ENCODE data around the gene DYNLT2.

Gene DYNLT2, protein sequence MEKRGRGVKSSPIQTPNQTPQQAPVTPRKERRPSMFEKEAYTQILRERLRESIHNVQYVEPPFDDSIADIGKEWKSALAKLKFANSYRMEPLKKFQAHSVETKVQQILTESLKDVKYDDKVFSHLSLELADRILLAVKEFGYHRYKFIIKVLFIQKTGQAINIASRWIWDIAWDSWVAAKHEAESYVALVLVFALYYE

DNA sequence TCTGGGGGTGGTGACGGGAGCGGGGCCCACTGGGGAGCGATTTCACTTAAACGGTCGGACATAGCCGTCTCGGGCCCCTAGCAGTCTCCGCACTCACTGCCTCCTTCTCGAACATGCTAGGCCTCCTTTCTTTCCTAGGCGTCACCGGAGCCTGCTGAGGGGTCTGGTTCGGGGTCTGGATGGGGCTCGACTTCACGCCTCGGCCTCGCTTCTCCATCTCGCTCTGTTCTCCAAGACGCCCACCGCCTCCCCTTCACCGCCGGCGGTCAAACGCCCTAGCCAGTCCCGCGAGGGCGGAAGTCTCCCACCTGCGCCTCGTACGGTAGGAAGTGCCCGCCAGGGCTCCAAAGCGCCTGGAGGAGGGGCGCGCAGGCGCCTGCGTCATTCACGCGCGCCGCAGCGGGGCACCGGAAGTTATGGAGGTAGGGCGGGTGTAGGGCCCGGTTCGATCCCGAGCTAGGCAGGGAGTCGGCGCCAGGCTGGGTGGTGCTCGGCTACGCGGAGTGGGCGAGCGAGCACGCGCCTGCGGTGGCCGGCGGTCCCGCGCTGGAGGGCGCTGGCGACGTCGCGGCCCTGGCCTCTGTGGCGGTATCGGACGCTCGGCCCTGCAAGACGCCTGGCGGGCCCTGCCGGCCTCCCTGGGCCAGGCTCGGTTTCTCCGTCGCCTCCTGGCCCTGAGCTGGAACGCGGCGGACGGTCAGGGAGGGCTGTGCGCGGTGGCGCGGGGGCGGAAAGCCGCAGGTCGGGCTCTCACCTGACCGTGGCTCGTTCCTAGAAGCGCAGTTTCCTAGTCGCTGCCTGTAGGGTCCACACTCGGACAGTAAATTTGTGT is at the start of gene DYNLT2, which contains the start of gene ERMARD:
TSS of gene DYNLT2 (minus strand) at position 331 of the 832 bp plus-strand sequence. CDS start at position 217, 114 bp downstream.
TSS of gene ERMARD (plus strand) at position 381 of the 832 bp plus-strand sequence. CDS start at position 417, 36 bp downstream.
- peak; percentile 95 for DNase-seq

DNA sequence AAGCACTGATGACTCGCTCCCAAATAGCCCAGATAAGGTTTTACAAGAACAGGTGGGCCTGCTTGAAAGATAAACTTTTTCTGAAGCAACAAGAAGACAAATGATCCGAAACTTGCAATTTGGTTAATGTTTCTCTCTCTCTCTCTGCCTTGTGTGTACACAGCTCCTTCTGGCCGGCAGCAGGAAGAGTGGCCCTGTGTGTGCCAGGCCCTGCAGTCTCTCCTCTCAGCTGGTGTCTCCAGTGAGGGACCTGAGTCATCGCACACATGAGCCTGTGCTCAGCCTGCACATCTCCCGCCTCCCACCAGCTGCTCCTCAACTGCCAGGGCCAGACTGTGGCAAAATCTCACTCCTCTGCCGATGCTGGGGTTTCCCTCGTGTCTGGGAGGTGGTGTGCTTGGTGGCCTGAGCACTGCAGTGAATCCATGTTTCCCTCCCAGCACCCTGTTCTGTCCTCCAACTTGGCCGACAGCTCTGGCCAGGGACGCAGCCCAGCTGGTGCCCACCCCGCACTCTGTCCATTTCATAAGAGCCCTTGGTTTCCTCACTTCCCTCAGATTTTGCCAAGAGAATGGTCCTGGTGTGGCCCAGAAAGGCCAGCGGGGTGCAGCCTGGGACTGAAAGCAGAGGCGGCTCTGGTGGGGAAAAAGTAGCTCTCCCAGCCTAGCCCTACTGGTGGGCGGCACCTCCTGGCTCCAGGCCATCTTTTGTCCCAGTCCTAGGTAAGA is 49.5 kb upstream of the DYNLT2 start:
- peak; percentile 81 for DNase-seq

DNA sequence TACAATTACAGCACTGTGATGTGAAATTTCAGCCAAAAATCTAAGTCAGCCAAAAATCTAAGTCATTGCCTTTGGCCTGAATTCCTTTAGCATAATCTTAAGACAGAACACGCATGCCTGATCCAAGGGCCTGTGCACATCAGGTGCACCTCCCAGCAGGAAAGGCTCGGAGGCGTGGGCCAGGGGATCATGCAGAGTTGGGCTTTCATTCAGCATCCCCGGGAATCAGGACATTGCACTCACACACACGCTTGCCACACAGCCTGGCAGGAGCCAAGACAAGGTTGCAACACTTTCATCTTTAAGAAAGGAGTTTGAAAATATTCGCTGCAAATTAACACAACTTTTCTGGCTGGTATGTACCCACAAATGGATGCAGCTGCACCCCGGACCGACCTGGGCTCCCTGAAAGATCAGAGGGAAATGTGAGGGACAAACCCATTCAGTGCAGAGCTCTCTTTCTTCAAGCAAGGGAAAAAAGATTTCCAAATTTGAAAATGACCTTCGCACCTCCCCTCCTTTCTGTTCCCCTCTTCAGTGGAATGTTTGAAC is 48.8 kb upstream of the DYNLT2 start:
- no peak for DNase-seq

DNA sequence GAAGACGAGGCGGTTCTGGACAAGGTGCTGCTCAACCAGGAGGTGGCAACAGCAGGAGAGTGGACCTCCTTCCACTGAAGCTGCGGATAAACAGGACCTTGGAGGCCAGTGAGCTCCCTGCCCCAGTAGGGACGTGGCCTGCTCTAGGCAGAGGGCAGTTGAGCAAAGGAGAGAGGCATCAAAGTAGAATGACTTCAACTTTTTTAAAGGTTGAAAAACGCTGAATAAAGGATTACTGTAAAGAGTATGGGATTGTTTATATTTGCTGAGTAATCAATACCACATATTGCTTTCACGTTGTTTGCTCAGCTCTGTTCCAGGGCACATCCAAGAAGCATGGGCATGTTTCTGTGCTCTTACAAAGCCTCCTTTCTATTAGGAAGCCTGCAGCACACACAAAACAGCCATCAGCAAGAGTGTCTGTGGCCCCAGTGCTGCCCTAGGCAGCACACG is 48.1 kb upstream of the DYNLT2 start:
- peak; percentile 8 for DNase-seq

DNA sequence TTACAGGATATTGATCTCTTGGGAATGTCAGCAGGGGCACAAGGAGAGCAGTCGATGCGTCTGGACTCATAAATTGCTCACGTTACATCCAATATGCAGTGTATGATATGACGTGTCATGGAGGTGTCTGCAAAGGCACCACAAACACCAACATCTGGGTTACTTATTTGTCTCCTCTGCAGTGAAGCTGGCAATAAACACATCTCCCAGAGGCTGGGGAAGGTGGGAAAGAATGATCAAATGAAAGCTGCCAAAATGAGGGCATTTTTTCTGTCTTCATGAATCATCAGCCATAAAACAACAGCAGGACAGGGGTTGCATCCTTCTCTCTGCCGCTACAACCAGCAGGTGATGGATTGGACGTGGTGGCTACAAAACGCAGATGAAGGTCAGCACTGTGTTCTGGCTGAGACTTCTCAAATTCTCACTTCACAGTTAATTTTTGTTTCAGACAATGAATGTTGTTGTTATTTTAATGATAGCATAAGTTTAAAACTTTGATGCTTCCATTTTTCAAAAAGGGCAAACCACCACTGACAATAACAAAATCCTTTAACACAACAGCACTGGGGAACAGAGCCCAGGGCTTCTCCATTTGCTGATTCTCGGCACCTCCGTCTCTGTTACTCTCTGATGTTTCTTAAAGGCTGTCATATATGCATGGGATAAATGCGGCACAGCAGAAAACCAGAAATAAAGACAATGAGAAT is 47.5 kb upstream of the DYNLT2 start:
- no peak for DNase-seq

DNA sequence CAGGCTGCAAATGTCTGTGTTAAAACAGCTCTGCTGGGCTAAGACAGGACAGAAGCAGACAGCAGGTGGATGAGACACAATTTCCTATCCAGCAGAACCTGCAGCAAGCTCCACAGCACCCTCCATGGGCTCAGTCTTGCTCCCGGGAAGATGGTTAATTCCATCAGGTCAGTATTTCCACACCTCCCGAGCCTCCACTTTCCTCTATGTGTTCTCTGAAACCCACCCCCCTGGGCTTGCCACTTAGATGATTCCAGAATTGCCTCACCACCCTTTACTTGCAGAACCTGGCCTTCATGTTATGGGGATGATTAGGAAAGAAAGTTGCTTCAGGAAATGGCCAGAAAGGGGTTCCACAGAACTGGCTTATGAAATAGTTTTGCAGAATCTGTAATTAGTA is 43.8 kb upstream of the DYNLT2 start:
- DNase-seq, result no peak

DNA sequence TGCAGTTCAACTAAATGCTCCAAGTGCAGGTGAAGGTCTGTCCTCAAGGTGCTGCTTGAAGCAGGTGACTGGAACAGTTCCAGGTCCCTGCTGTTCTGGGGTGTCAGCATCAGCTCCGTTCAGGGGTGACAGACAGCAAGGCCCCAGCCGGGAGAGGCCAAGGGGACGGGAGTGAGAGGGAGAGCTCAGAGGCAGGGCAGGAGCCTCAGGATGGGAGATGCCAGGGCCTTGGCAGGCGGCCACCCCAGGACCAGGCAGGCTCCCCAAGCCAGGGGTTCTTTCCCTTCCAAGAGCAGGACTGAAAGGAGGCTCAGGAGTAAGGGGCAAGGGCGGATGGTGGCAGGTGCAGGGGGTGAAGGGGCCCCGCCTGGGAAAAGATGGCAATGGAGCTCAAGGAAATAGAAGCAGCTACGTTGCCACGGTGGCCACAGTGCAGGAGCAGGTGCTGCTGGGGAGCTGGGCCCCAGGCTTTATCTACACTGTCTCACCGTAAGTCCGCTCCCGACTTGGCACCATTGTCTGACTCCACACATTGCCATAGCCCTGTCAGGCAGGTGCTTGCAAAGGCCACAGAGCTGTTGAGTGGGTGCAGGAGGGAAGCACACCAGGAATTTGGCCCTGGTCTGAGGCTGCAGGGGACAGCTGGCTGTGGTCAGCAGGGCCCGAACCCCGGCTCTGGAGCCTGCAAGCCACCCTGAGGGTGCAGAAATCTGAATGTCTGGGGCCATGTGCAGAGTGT is 43.1 kb upstream of the DYNLT2 start:
- peak; percentile 77 for DNase-seq

DNA sequence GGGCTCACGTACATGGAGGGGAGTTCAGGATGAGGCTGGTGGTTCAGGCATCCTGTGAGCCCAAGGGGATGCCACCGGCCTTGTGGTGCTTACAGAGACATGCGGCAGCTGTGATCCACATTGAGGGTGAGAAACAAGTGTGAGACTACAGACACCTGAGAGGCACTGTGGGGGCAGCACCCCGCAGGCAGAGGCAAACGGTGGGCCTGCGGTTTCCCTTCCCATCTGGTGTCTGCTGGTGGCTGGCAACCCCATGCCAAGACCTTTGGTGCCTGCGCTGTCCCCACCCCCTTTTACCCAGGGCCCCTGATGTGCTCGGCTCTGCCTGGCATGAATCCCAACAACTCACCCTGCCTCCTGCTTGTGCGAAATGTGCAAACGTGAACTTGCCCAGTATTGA is 42.0 kb upstream of the DYNLT2 start:
- peak; percentile 25 for DNase-seq

DNA sequence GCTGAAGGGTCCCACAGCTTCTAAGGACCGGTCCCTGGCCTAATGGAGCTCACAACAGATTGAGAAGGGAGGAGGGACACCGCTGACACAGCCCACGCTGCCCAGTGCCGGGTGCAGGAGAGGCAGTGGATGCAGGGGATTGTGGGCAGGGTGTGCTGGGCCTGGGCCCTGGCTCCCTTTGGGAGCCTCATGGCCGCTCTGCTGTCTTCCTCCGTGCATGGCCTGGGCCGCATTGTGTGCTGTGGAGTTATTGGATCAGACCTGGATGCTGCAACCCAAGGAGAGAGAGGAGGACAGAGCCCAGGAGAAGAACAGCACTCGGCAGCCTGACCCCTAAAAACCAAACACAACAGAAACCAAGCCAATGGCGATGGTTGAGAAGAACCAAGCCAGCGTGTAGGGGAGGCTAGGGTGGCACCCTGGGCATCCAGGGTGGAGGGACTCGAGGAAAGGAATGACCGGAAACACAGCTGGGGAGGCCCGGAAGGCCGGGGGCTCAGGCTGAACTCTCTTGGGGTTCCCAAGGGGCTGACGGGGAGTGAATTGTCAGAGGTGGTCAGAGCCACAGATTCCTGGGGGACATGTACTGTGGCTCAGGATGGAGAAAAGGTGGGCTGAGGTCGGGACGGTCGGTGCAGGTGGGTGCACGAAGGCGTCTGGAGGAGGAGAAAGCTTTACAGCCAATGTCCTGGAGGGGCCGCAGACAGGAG is 41.1 kb upstream of the DYNLT2 start:
- DNase-seq, result no peak

DNA sequence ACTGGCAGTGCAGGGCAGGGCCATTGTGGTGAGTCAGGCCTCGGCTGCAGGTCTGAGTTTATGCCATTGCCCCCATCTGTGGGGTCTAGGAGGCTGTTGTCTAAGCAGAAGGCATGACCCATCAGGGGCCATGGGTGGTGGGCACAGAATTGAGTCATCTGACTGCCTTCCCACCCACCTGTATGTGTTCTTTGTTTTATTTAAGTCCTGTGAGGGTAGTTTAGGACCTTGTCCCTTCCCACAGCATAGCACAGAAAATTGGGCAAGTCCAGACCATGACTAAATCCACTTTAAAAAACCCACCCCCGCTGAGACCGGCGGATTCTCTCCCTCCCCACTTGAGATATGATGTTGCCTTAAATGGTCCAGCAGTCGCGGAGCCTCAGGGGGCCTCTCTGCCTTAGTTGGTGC is 40.4 kb upstream of the DYNLT2 start:
- peak; percentile 61 for DNase-seq

DNA sequence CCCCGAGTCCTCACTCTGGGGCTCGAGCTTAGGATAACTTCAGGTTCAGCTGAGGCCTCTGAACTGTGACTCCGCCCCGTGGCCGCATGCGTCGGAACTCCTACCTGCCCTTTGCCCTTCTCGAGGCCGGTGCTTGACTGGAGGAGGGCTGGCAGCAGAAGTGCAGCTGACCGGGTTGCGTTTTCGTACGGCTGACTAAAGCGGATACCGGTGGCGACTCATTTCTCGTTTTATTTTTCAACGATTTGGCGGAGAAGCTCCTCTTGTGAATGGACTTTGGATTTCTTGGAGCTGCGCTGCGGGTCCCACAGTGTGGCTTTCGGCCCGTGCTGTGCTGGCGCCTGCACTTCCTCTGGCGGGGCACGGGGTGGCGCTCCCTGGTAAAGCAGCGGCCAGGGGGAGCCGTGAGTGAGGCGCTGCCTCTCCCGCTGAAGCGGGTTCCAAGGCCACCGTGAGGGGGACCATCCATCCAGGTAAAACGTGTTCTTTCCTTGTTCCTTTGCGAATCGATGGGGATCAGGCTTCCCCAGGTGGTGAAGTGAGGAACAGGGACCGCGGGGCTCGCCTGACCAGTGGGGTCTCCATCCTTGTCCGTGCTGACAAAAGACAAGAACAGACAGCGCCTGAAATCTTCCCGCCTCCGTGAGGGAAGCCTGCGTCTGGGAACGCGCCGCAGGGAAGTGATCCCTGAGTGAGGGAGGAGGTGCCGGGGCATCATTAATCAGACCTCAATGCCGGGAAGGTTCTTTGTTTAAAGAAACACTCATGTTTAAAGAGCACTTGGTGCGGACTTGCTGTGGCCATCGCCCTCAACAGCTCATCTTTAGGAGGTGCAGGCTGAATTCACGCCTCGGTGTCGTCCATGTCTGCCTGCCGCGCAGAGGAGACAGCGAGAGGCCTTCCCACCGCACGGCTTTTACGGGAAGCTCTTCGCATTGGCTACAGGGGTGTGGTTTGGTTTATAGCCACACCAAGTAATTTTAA is 38.9 kb upstream of the DYNLT2 start:
- peak; percentile 81 for DNase-seq

DNA sequence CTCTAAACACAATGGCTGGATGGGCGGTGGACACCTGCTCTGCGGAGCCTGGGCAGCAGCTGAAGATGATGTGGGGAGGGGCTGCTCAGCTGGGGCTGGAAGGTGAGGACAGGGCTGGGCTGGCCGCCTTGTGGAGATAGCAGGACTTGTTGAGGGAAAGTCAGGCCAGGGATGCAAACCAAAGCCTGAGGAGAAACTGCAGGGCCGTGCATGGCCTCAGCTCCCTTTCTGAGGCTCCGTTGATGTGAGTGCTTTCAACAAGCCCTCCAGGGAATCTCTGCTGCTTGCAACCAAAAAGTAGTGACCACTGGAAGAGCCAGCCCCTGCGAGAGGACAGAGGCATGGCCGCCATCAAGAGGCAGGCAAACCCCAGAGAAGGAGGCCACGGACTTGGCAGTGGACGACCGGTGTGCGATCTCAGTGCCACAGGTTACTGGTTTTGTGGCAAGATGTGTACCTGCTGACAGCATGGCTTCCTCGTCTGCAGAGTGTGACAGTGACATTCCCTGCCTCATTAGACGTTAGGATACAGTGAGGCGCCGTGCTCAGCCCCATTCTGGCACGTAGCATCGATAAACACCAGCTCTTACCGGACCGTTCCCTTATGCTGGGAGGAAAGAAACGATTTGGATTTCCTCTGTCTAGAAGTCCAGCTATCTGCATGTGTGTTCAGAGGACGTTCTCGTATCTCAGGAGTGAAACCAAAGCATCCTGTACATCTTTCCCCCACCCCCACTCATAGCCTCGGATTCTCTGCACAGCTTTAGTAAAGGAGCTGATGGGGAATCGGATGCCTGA is 38.0 kb upstream of the DYNLT2 start:
- DNase-seq, result no peak

DNA sequence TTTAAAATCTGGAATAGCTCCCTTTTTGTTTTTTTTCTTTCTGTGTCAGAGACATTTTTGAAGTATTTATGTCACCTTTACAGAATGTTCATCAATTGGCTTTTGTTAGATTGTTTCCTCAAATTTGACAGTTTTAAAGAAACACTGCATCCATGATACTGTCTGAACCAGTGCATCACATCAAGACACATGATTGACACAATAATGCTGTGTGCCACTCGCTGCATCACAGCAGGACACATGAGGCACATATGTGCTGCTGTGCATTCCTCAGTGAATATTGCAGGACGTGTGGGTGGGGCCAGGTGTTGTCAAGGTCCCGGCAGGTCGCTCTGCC is 37.4 kb upstream of the DYNLT2 start:
- no peak for DNase-seq

DNA sequence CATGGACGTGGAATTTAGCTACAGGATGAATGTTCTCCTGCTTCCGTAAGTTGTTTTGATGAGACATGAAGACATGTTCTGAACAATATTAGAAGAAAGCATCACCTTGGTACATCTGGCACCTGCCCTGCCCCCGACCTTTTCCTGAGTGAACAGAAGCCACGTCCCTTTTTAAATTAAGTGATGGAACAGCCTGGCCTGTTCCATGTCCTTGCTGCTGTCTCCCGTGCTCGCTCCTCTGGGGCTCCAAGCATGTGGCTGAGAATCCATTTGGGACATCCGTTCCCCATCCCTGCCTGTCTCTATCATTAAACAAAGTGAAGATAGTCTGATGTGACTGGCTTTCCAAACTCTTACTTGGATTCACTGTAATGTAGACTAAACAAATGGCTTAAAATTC is 36.4 kb upstream of the DYNLT2 start:
- DNase-seq, result no peak

DNA sequence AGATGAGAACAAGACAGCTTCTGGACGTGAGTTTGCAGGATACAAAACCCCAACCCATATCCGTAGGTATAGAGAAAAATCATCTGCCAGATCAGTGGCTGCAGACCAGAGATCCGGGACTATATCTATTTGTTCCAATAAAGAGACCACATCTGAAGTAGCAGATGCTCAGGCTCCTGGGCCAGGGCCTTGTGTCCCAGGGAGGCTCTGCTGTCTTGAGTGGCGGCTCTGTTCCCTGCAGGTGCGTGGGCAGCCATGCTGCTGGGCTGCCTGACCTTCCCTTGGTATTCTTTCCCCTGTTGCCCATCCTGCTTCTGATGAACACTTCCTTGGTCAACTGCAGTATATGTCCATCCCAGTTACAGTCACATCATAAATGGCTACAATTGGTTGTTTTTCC is 35.0 kb upstream of the DYNLT2 start:
- no peak for DNase-seq

DNA sequence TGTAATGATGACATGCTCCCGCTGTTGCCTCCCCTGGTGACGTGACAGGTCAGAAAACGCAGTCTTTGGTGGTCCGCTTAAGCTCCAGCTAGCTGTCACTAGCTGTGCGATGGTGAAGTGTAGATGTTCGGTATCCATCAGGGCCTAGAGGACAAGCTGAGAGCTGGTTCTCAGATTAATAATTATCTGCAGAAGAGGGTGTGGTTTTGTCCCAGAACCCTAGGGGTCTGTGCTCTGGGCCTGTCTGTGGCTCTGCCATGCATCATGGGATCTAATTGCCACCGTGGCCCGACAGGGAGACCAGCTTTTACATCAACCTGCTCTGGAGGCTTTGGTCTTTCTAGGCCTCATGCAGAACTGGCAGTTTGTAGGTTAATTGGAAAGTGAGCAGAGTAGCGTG is 34.2 kb upstream of the DYNLT2 start:
- DNase-seq, result no peak

DNA sequence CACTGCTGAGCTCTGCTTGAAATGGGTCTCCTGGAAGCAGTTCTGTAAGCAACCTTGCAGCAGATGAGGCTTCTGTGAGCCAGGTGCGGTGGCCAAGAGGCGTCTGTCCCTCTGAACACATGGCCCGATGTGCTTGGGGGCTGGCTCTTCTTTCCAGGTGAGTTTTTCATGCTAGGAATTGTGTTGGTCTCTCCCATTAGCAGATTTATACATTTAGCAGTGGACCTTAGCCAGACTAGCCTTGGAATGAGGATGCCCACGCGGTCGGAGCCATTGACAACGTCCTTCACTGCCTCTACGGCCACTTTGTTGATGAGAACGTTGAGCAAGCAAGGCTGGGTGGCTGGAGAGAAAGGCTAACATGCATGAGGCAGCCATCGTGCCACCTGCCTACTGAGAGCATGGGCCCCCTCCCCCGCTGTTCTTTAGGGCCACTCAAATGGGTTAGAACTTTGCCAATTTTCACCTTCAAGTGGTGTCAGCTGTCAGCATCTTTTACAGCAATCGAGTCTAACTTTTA is 33.5 kb upstream of the DYNLT2 start:
- no peak for DNase-seq

DNA sequence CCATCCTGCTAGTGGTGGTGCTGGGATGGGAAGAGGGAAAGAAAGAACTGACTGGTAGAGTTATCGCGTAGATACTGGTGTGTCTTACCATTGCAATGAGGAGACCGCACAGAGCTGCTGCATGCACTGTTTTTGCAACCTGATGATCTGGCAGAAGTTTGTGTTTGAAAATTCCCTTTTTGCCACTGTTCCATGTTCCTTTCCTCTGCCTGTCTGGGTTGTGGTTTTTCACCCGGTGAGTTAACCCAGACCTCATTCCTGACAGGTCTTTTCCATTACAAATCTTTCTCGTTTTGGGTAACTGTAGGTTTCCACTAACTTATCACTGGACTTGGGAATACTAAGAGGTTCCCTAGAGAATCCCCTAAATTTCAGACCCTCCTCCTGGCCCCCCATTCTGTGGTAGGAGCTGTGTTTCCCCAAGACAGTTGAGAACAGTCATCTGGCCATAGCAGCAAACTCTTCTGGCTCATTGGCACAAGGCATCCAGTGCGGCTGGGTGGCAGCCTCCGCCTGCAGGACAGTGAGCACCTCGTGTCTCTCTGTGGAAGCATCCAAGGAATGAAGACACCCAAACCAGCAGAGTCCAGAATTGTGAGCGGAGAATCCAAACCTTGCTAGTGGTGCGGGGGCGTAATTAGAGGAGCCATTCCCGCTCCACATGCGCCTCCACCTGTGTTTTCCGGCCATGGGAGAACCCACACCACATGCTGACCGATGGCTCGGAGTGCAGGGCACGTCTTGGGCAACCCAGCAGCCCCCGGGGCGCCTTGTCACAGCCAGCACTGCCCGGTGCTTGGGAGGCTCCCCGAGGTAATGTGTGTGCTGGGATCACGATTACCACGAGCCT is 32.8 kb upstream of the DYNLT2 start:
- no peak for DNase-seq

All from NCI-H345 (cell line).